Endothelial cell of umbilical vein (primary cell): ENCODE results near the gene SLC25A44. TPM values are rescaled to one million over a fixed set of nuclear protein-coding genes. Genes with fewer than 3 reads are reported as not detected.
"Not testable (repeated sequence)": the region's sequence is repeated elsewhere in the genome, so short reads cannot be mapped to it uniquely, and the experiment has no call there.

Experiments used
- BruUV-seq: library from RNA; stranded (reverse); fragments of 400-500 nt; replicated peaks from 2 replicates; lab custom pipeline; 2021; lab: Mats Ljungman, UMichigan
- CTCF ChIA-PET: fragments of 300-600, 350-600 bp; sonication (Branson Sonifier 250); formaldehyde crosslinking; loops from one replicate; lab custom pipeline; 2021; ENCODE audit warnings: antibody characterized with exemption, inconsistent platforms; lab: Charles Lee
- POLR2A ChIA-PET: fragments of 300-600, 350-600 bp; sonication (Branson Sonifier 250); formaldehyde crosslinking; loops from one replicate; lab custom pipeline; 2021; ENCODE audit warnings: antibody characterized with exemption, inconsistent platforms; lab: Charles Lee
- DNase-seq: peaks from one replicate; pipeline ENCODE4 v3.0.0-alpha.2; 2011; ENCODE audit warnings: low read depth, low spot score
- FAIRE-seq: peaks from 2 replicates; lab custom pipeline; 2011; peaks lifted over from hg19 to GRCh38; lab: Jason Lieb, UNC
- H2AFZ ChIP-seq: 2 replicates; pipeline ENCODE4 v1.6.0; 2012; ENCODE audit warnings: low read depth, low read length, control low read depth, inconsistent platforms
- H3K27ac ChIP-seq: 2 replicates; pipeline ENCODE4 v1.5.1; 2011; ENCODE audit warnings: low read depth, mild to moderate bottlenecking, control low read depth, low read length, moderate library complexity; ENCODE audit not compliant: insufficient read depth
- H3K27me3 ChIP-seq, 2 experiments: 2 replicates each; pipeline versions ENCODE4 v1.6.0 to v1.6.1; 2011; ENCODE audit warnings: low read length in 2 of 2, mixed read lengths in 1 of 2; ENCODE audit not compliant: control insufficient read depth in 2 of 2, insufficient read depth in 2 of 2
- H3K36me3 ChIP-seq, 2 experiments: 2 replicates in 1 of 2; 3 replicates in 1 of 2; pipeline ENCODE4 v1.5.1; 2011; ENCODE audit warnings: low read length in 2 of 2, mild to moderate bottlenecking in 1 of 2, moderate library complexity in 1 of 2; ENCODE audit not compliant: control insufficient read depth in 2 of 2, insufficient read depth in 2 of 2; ENCODE audit errors: extremely low read depth in 1 of 2
- H3K4me1 ChIP-seq: 3 replicates; pipeline ENCODE4 v1.5.1; 2011; ENCODE audit warnings: mild to moderate bottlenecking, low read length; ENCODE audit not compliant: control insufficient read depth, insufficient read depth; ENCODE audit errors: extremely low read depth
- H3K4me2 ChIP-seq: 2 replicates; pipeline ENCODE4 v1.6.1; 2011; ENCODE audit warnings: low read length, control low read depth, mixed read lengths; ENCODE audit not compliant: insufficient read depth
- H3K4me3 ChIP-seq, 3 experiments: fragments of 200-600 bp in 1 of 3; sonication (generic), shearing (Covaris generic) in 1 of 3; replicated peaks in 1 of 3; 2 replicates each; pipeline ENCODE4 v1.5.1; 2011 to 2016; ENCODE audit warnings: control low read depth in 3 of 3, low read length in 3 of 3, mild to moderate bottlenecking in 2 of 3, inconsistent platforms in 1 of 3, low read depth in 1 of 3, moderate library complexity in 1 of 3; ENCODE audit not compliant: insufficient read depth in 1 of 3
- H3K79me2 ChIP-seq: 2 replicates; pipeline ENCODE4 v1.6.0; 2012; ENCODE audit warnings: low read length, inconsistent platforms; ENCODE audit not compliant: control insufficient read depth, insufficient read depth
- H3K9ac ChIP-seq: replicated peaks from 2 replicates; pipeline ENCODE3; 2011; ENCODE audit warnings: low read length, control low read depth; ENCODE audit not compliant: insufficient read depth; ENCODE audit errors: extremely low read depth
- H3K9me1 ChIP-seq: replicated peaks from 3 replicates; pipeline ENCODE4 v1.6.0; 2011; ENCODE audit warnings: mild to moderate bottlenecking, low read length; ENCODE audit not compliant: control insufficient read depth, insufficient read depth; ENCODE audit errors: extremely low read depth
- H3K9me3 ChIP-seq: replicated peaks from 2 replicates; pipeline ENCODE4 v1.5.1; 2012; ENCODE audit warnings: low read length, inconsistent platforms; ENCODE audit not compliant: control insufficient read depth, insufficient read depth
- H4K20me1 ChIP-seq: replicated peaks from 2 replicates; pipeline ENCODE3; 2011; ENCODE audit warnings: mild to moderate bottlenecking, low read length; ENCODE audit not compliant: control insufficient read depth, insufficient read depth; ENCODE audit errors: extremely low read depth
- dilution Hi-C: fragments of 300-500 bp; cut with MboI; formaldehyde crosslinking; loops from one replicate; pipeline ENCODE4 v1.15.0; 2019; ENCODE audit warnings: low sequenced_read_pairs; ENCODE audit not compliant: extremely low pct_ligation_motif_present
- intact Hi-C: fragments of 100-400 bp; cut with micrococcal nuclease; formaldehyde crosslinking; loops from one replicate; pipeline ENCODE4 v1.10.0; 2022
- polyA plus RNA-seq, 4 experiments: library from polyadenylated mRNA; depleted of rRNA in 3 of 4; stranded (reverse) in 3 of 4; unstranded in 1 of 4; fragments of >200 nt; gene quantifications; 2 replicates each; pipeline versions ENCODE4 v1.2.1 to v1.2.3, GENCODE V29; 2011 to 2012; ENCODE audit warnings: missing spikeins in 1 of 4
- total RNA-seq: library from RNA; stranded (reverse); gene quantifications from 2 replicates; pipeline ENCODE4 v1.2.3, GENCODE V29; 2021

The SLC25A44 gene
- total and polyA plus RNA-seq, 2 donors (not counting 3 experiments of a cell fraction or from before 2014, with no cell fraction given), result 24.0 to 30.6 TPM

- H3K79me2 ChIP-seq, BruUV-seq, H3K4me3 ChIP-seq, H3K4me2 ChIP-seq, CTCF ChIA-PET, H3K9ac ChIP-seq, DNase-seq, H3K4me1 ChIP-seq, H4K20me1 ChIP-seq, FAIRE-seq, POLR2A ChIA-PET, H3K9me1 ChIP-seq, H3K27me3 ChIP-seq, H2AFZ ChIP-seq, H3K27ac ChIP-seq, intact Hi-C loops, H3K36me3 ChIP-seq, dilution Hi-C loops, H3K9me3 ChIP-seq: not testable (repeated sequence)
Measured at GRCh38 chr1:156181391-156181924, 12.4 kb upstream of the SLC25A44 start.

GRCh38 chr1:156182010-156182779 lies 11.7 kb upstream of the SLC25A44 start:
- FAIRE-seq, H3K4me2 ChIP-seq, H3K27me3 ChIP-seq, H3K79me2 ChIP-seq, H3K9ac ChIP-seq, H3K36me3 ChIP-seq, H3K4me3 ChIP-seq, DNase-seq, CTCF ChIA-PET, H3K4me1 ChIP-seq, H3K27ac ChIP-seq, H2AFZ ChIP-seq, H3K9me1 ChIP-seq, BruUV-seq, POLR2A ChIA-PET, dilution Hi-C loops, intact Hi-C loops, H4K20me1 ChIP-seq, H3K9me3 ChIP-seq: not testable (repeated sequence)

- H3K9me1 ChIP-seq, H3K4me2 ChIP-seq, FAIRE-seq, POLR2A ChIA-PET, H3K9me3 ChIP-seq, intact Hi-C loops, CTCF ChIA-PET, H3K4me3 ChIP-seq, BruUV-seq, H3K4me1 ChIP-seq, DNase-seq, H3K27me3 ChIP-seq, H3K27ac ChIP-seq, H3K79me2 ChIP-seq, H2AFZ ChIP-seq, H3K36me3 ChIP-seq, H4K20me1 ChIP-seq, dilution Hi-C loops, H3K9ac ChIP-seq: not testable (repeated sequence)
Measured at GRCh38 chr1:156186347-156187177, 7.3 kb upstream of the SLC25A44 start.
